HG03135 (cell line): Measurements from ENCODE around the gene RPS15.

Source experiments
- ATAC-seq: cut with Tn5 transposase; IDR thresholded peaks from one replicate; pipeline ENCODE4 v1.9.1; 2021; ENCODE audit warnings: mild to moderate bottlenecking, moderate library complexity; ENCODE audit not compliant: unreplicated experiment

Gene RPS15

DNA sequence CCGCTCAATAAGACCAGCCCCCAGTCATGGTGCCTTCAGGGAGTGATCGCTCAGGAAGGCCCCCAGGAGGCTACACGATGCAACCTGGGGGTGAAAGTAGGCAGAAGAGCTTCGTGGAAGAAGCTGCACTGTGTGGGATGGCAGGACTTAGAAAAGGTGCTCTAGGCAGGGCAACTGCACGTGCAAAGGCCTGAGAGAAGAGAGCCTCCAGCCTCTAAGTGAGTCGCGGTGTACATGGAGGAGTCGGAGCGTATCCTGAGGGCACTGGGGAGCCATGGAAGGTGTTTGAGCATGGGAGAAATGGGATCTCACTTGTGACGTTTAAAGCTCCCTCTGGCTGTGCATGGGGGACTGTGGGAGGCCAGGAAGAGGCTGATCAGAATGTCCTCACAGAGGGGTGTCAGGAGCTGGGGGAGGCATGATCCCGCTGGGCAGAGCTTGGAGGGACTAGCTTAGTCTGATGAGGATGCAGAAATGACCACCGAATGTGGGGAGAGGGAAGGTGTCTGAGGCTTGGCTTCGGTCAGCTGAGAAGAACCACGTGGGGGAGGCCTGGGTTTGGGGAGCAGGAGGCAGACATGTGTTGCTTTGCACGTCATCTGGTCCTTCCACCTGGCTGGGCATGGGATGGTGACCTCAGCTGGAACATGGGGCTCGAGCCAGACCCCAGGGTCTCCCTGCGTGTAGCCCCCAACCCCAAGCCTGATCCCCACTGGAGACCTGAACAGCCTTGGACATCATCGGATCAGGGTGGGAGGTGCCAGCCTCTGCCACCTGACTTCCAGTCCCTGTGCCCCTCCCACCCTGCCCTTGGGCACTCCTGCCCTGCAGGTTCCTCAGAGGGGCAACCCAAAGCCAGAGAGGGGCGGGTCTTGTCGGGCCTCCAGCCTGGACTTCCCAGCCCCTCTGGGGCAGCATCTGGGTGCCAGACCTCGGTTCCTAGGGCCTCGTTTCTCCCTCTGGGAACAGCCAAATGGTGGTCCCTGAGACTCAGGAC, 12.8 kb downstream of the RPS15 start:
- no peak for ATAC-seq

DNA sequence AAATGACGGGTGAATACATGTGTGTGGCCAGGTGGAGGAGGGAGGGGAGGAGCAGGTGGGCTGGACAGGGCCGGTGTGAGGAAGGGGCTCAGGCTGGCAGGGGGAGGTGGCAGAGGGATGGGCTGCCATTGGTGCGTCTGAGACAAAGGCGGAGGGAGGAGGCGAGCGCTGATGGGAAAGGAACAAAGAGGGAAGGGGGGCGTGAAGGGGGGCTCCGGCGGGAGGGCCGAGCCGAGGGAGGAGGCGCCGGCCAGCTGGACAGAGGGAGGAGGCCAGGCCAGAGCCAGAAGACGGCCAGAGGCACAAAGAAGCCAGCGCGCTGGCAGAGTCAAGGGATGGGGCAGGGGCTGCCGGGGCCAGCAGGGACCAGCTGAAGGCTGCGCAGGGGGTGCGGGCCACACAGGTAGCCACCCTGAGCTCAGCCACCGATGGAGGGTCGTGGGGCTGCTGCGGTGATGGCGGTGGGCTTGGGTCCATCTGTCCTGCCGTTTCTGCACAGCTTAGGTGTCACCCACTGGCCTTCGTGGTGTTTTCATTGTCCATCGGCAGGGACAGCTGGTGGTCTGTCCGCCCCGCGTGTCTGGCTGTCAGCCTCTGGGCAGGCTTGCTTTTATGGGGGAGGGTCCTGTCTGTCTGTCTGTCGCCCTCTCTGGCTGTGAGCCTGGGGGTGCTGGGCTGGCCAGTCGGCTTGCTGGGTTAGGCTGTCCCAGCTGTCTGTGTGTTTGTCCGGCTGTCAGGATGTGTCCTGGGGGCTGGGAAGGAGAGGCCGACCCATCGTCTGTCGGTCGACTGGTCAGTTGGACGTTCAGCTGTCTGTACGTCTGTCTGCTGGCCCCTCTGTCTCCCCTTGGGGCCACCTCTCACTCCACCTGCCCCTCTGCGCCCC, 14.0 kb downstream of the RPS15 start:
- no peak for ATAC-seq

DNA sequence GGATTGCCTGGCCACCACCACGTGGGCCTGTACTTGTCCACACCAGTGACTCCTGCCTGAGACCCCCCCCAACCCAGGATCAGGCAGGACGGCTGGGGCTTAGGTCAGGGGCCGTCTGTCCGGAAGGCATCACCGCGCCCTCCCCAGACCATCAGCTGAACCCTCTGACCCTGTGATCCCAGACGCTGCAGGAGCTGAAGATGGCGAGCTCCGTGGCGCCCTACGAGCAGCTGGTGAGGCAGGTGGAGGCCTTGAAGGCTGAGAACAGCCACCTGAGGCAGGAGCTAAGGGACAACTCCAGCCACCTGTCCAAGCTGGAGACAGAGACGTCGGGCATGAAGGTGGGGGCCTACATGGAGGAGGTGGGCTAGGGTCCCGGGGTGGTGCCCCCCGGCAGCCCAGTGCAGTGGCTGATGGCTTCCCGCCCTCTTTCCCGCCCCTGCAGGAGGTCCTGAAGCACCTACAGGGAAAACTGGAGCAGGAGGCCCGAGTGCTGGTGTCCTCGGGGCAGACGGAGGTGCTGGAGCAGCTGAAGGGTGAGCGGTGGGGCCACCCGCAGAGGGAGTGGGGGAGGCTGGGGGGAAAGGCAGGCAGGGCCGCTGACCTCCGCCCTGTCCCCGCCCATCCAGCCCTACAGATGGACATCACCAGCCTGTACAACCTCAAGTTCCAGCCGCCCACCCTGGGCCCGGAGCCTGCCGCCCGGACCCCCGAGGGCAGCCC, 14.8 kb downstream of the RPS15 start:
- ATAC-seq = no peak

DNA sequence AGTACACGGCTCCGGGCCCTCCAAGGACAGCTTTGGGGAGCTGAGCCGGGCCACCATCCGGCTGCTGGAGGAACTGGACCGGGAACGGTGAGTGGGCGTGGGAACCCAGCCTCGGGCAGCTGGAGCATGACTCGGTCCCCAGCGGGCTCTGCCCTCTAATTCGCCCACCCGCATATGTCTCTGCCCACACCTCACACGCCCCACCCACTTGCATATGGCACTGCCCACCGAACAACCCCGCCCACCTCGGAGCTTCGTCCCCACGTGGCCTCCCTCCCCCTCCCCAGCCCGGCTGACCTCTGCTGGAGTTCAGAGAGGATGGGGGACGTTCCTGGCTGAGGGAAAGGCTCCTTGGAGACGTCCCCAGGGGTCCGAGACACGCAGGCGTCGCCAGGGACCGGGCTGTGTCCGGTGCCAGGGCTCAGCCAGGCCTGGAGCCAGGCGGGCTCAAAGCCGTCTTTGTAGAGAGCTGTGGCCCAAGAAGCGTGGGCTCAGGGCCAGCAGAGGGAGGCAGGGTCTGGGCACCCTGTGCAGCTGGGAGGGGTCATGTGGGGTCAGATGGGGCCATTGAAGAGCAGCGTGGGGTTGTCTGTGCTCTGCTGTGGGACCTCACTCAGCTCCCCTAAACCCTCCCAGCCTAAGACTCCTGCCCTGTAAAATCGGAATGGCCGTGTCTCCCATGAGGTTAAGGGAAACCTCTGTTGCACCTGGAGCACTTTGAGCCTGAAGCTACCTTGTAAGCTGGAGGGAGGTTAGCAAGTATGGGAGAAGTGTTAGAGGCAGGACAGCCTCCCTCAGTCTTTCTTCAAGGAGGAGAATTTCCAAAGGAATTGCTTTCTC, 15.5 kb downstream of the RPS15 start:
- ATAC-seq = no peak

DNA sequence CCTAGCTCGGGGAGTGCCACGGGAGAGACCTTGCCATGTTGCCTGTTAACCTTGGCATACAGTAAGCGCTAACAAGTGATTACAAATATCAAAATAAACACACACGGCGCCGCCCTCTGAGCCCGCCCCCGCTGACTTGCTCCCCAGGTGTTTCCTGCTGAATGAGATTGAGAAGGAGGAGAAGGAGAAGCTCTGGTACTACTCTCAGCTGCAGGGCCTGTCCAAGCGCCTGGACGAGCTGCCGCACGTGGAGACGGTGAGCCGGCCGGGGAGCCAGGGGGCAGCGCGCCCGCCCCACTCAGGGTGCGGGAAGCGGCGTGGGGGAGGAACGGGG, 16.8 kb downstream of the RPS15 start:
- no peak for ATAC-seq

DNA sequence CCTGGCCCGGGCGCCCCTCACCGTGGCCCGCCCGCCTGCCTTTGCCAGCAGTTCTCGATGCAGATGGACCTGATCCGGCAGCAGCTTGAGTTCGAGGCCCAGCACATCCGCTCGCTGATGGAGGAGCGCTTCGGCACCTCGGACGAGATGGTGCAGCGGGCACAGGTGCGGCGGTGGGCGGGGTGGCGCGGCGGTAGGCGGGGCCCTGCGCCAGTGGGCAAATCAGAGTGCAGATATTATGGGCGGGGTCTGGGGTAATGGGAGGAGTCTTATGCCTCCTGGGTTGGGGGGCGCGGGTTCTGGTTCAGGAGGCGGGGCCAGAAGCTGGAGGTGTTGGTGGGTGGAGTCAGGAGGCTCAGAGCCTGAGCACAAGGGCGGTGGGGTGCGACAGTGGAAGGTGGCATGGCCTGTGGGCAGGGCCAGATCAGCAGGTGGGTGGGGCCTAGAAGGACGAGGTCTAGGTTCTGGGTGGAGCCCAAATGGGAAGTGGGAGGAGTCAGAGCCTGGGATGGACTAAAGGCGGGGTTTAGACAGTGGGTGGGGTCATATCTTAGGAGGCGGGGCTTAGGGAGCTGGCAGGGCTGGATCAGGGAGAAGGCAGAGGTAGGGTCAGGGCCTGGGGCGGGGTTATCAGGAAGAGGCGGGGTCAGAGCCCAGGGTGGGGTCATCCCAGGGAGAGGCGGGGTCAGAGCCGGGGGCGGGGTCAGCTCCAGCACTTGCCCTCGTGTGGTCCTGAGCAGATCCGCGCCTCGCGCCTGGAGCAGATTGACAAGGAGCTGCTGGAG, 17.3 kb downstream of the RPS15 start:
- no peak for ATAC-seq

DNA sequence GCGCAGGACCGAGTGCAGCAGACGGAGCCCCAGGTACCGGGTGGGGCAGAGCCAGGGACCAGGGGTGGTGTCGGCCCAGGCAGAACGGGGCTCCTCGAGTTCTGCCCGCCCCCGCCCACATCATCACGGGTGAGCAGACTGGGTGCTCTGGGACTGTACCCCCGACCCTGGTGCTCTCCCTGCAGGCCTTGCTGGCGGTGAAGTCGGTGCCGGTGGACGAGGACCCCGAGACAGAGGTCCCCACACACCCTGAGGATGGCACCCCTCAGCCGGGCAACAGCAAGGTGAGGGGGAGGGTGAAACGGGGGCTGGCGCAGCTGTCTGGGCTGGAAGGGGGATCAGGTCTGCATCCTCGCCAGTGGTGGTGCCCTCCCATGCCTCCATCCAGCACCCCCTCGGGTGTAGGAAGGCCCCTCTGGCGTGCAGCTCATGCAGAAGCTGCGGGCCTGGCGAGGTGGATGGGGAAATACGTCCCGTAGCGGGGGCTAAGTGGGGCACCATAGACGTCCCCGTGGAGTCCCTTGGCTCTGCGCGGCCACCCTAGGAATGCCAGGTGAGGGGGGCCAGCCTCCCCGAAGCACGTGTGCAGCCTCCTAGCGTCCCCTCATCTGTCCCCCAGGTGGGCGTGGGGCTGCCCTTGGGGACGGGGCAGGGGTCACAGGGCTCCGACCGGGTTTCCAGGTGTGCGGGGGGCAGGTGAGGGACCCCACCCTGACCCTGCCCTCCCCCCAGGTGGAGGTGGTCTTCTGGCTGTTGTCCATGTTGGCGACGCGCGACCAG, 18.1 kb downstream of the RPS15 start:
- no peak for ATAC-seq

DNA sequence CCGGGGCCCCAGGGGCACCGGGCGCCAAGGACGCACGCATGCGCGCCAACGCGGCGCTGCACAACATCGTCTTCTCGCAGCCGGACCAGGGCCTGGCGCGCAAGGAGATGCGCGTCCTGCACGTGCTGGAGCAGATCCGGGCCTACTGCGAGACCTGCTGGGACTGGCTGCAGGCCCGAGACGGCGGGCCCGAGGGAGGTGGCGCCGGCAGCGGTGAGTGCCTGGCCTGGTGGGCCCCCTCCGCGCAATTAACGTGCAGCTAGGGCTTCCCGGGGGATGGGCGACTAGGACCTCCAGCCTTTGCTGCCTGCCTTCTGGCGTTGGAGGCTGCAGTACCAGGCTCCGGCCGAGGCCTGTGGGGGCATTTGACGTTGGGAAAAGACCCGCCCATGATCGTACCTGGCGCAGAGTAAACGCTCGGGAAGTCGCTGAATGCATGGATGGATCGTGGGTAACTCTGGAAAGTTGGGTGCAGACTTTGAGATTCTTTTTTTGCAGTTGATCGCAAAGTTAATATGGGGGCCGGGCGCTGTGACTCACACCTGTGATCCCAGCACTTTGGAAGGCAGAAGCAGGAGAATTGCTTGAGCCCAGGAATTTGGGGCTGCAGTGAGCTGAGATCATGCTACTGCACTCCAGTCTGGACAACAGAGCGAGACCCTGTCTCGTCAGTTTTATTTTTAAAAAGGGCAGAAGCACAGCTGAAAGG, 19.0 kb downstream of the RPS15 start:
- ATAC-seq = no peak

DNA sequence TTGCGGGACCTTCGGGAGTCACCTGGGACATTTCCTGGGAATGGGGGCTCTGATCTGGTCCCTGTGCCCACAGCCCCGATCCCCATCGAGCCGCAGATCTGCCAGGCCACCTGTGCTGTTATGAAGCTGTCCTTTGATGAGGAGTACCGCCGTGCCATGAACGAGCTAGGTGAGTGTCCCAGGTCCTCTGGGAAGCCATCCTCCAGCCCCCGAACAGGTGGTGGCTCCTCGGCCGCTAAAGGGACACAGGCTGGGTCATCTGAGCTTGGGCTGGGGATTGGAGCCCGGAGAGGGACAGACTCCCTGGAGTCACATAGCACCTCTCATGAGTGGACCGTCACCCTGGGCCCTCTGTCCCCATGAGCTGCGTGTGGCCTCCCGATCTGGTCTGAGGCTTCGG, 19.7 kb downstream of the RPS15 start:
- no peak for ATAC-seq

DNA sequence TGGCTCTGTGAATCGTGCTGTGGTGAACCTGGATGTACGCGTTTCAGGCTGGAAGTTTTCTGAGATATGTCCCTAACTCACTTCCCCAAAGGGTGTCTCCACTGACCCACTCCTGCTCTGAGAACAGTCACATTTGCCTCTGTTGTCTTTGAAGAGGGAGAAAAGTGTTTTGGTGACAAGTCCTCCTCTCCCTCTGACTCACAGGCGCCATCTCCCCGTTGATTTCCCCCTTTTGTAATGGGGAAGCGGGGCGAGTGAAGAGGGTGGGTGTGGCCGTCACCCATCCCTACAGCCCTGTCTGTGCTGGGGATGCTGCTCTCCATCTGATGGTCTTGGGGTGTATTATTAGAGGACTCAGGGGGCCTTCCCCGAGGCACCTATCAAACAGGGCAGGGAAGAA, 21.3 kb downstream of the RPS15 start:
- ATAC-seq = no peak

DNA sequence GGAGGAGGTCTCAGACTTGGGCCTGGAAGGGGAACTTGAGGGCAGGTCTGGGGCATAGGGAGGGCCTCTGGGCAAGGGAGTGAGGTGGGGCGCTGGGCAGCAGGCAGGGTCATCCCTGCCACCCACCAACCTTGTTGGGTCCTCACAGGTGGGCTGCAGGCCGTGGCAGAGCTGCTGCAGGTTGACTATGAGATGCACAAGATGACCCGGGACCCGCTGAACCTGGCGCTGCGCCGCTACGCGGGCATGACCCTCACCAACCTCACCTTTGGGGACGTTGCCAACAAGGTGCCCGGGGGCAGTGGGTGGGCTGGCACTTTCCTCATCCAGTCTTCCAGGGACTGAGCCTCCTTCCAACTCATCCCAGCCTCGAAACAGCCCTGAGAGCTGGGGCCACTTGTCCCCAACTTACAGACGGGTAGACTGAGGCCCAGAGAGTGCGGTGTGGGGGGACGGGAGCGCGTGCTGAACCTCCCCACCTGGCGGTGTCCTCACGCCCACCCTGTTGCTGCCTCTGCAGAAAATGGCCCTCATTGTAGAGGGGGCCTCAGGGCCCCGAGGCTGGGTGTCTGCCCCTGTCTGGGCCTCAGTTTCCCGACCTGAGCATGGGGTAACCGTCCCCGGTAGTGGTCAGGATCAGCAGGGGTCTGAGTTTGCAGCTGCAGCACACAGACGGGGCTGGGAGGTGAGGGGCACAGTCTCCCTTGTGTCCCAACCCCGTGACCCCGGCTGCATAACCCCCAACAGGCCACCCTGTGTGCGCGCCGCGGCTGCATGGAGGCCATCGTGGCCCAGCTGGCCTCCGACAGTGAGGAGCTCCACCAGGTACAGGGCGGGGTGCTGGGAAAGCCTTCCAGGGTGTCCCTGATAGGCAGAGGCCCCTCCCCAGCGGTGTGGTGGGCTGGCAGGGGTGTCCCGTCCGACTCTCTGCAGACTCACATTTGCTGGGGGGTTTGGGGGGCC, 22.1 kb downstream of the RPS15 start:
- ATAC-seq = no peak

DNA sequence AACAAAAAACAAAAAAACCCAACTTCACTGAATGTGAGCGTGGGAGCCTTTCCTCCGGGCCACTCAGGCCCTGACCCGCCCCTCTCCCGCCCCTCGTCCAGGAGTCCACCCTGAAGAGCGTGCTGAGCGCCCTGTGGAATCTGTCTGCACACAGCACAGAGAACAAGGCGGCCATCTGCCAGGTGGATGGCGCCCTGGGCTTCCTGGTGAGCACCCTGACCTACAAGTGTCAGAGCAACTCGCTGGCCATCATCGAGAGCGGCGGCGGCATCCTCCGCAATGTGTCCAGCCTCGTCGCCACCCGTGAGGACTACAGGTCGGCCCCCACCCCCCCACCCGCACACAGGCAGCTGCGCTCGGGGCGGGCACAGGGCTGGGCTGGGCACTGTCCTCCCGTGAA, 23.7 kb downstream of the RPS15 start:
- ATAC-seq = no peak

DNA sequence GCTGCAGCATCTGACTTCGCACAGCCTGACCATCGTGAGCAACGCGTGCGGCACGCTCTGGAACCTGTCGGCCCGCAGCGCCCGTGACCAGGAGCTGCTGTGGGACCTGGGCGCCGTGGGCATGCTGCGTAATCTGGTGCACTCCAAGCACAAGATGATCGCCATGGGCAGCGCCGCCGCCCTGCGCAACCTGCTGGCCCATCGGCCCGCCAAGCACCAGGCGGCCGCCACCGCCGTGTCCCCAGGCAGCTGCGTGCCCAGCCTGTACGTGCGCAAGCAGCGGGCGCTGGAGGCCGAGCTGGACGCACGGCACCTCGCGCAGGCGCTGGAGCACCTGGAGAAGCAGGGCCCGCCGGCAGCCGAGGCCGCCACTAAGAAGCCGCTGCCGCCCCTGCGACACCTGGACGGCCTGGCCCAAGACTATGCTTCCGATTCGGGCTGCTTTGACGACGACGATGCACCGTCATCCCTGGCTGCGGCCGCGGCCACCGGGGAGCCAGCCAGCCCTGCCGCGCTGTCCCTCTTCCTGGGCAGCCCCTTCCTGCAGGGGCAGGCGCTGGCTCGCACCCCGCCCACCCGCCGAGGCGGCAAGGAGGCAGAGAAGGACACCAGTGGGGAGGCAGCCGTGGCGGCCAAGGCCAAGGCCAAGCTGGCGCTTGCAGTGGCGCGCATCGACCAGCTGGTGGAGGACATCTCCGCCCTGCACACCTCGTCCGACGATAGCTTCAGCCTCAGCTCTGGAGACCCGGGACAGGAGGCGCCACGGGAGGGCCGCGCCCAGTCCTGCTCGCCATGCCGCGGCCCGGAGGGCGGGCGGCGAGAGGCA, 27.2 kb downstream of the RPS15 start:
- no peak for ATAC-seq

DNA sequence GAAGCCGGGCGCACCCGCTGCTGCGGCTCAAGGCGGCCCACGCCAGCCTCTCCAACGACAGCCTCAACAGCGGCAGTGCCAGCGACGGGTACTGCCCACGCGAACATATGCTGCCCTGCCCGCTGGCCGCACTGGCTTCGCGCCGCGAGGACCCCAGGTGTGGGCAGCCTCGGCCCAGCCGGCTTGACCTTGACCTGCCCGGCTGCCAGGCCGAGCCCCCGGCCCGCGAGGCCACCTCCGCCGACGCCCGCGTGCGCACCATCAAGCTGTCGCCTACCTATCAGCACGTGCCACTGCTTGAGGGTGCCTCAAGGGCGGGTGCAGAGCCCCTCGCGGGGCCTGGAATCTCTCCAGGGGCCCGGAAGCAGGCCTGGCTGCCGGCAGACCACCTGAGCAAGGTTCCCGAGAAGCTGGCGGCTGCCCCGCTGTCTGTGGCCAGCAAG, 27.8 kb downstream of the RPS15 start:
- ATAC-seq = no peak

DNA sequence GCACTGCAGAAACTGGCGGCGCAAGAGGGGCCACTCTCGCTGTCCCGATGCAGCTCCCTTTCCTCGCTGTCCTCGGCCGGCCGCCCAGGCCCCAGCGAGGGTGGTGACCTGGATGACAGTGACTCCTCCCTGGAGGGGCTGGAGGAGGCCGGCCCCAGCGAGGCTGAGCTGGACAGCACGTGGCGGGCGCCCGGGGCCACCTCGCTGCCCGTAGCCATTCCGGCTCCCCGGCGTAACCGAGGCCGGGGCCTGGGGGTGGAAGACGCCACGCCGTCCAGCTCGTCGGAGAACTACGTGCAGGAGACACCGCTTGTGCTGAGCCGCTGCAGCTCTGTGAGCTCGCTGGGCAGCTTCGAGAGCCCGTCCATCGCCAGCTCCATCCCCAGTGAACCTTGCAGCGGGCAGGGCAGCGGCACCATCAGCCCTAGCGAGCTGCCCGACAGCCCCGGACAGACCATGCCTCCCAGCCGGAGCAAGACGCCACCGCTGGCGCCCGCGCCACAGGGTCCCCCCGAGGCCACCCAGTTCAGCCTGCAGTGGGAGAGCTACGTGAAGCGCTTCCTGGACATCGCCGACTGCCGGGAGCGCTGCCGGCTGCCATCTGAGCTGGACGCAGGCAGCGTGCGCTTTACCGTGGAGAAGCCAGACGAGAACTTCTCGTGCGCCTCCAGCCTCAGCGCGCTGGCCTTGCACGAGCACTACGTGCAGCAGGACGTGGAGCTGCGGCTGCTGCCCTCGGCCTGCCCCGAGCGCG, 28.4 kb downstream of the RPS15 start:
- ATAC-seq = no peak

DNA sequence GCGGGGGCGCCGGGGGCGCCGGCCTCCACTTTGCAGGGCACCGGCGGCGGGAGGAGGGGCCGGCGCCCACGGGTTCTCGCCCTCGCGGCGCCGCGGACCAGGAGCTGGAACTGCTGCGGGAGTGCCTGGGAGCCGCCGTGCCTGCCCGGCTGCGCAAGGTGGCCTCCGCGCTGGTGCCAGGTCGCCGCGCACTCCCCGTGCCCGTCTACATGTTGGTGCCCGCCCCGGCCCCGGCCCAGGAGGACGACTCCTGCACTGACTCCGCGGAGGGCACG, 29.0 kb downstream of the RPS15 start:
- ATAC-seq = no peak
